Progenitor cell of endocrine pancreas (in vitro differentiated cells): ENCODE results near the gene SYNGR2. TPM values are rescaled to one million over a fixed set of nuclear protein-coding genes. Genes with fewer than 3 reads are reported as not detected.

ENCODE experiments used
- DNase-seq: peaks from one replicate; pipeline ENCODE4 v3.0.0; 2021; ENCODE audit warnings: low spot score; ENCODE audit not compliant: unreplicated experiment
- H3K27ac Mint-ChIP-seq: 2 replicates; pipeline ENCODE4 v1.8.0; 2021; ENCODE audit warnings: mild to moderate bottlenecking, moderate library complexity, mixed read lengths
- H3K27me3 Mint-ChIP-seq: 2 replicates; pipeline ENCODE4 v1.8.0; 2021; ENCODE audit warnings: mixed read lengths
- H3K36me3 Mint-ChIP-seq: 2 replicates; pipeline ENCODE4 v1.8.0; 2022; ENCODE audit warnings: mixed read lengths; ENCODE audit not compliant: insufficient read depth
- H3K4me1 Mint-ChIP-seq: 2 replicates; pipeline ENCODE4 v1.8.0; 2021; ENCODE audit warnings: low read depth, mixed read lengths
- H3K4me3 Mint-ChIP-seq: 2 replicates; pipeline ENCODE4 v1.8.0; 2021; ENCODE audit warnings: low read depth, mild to moderate bottlenecking, moderate library complexity, mixed read lengths
- H3K9me3 Mint-ChIP-seq: 2 replicates; pipeline ENCODE4 v1.8.0; 2021; ENCODE audit warnings: low read depth, mixed read lengths
- CTCF ChIP-seq: fragments of 200-600 bp; sonication (generic); IDR thresholded peaks from one replicate; pipeline ENCODE4 v1.5.0; 2021; ENCODE audit warnings: antibody characterized with exemption, mild to moderate bottlenecking; ENCODE audit not compliant: unreplicated experiment
- total RNA-seq: library from RNA; stranded (reverse); gene quantifications from 2 replicates; pipeline ENCODE4 v1.2.1, GENCODE V29; 2021

Gene SYNGR2
- total RNA-seq, 1 donor from 2014 or later = 51.5 TPM

DNA sequence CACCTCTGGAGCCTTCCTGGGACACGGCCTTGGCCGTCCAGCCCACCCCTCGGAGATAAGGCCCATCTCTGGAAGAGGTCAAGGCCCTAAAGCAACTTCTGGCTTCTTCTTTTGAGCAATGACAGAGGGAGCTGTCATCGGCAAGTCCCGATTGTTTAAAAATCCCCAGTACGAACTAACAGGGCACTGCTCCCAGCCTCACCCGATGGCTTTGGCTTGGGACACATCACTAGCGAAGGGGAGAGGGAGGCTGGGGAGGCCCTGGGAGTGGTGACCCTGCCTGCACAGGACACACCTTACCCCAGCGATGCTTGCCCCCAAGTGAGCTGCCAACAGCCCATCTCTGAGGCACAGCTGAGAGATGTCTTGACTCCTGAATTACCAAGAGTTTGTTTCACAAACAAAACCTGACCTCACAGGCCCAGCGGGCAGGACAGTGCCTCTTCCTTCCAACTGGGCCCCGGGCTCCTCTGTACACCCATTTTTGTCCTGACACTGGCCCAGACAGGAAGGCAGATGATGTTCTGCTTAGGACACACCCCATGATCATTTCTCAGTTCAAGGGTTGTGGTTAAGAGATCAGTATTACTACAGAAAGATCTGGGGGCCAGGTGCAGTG is 4.8 kb downstream of the SYNGR2 start:
- Mint-ChIP-seq H3K4me1 (no peaks in the 10 kb centered on the region), H3K9me3 (no peaks in the 10 kb centered on the region), H3K4me3 (no peak overlapping the region), H3K27ac (no peak overlapping the region), H3K36me3 (peaks cover 5% of the 10 kb centered on the region), H3K27me3 (no peaks in the 10 kb centered on the region)
- no peak for DNase-seq
- TF ChIP-seq CTCF = no peak

DNA sequence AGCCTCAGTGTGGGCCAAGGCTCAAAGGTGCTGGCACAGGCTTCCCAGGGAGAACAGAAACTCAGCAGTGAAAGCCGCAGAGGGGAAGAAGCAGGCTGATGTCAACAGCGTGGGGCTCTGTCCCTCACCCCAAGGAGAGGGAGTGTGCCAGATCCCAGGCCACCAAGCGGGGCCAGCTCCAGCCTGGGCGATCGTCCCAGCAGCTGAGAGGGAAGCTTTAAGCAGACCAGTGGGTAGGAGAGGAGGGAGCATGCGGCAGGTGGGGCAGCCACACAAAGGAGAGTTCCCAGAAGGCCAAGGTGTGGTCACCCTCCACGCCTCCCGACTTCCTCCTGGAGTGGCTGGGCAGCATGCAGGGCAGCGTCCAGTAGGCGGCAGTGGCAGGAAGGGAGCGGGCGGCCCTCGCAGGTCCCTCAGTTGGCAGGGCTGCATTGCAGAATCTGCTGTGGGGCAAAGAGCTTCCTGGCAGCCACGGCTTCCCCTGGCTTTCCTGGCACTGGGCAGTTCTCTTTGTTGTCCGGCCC is 6.0 kb downstream of the SYNGR2 start:
- Mint-ChIP-seq H3K27me3 (no peaks in the 10 kb centered on the region), H3K27ac (no peak overlapping the region)

GRCh38 chr17:78174870-78175642 is 6.7 kb downstream of the SYNGR2 start:
- H3K4me3 Mint-ChIP-seq = no peak overlapping the region
- peak; percentile 22 for TF ChIP-seq CTCF
- no peak overlapping the region for H3K27ac Mint-ChIP-seq
- peaks cover 5% of the 10 kb centered on the region for H3K36me3 Mint-ChIP-seq
- no peak for DNase-seq
- no peaks in the 10 kb centered on the region for H3K27me3 Mint-ChIP-seq
- H3K9me3 Mint-ChIP-seq = no peaks in the 10 kb centered on the region
- H3K4me1 Mint-ChIP-seq = no peaks in the 10 kb centered on the region

More for the DNA sequence above, 6.0 kb downstream of the SYNGR2 start:
- DNase-seq = no peak
- no peak for TF ChIP-seq CTCF
- H3K36me3 Mint-ChIP-seq = peaks cover 5% of the 10 kb centered on the region
- no peaks in the 10 kb centered on the region for H3K4me1 Mint-ChIP-seq
- H3K9me3 Mint-ChIP-seq = no peaks in the 10 kb centered on the region
- no peak overlapping the region for H3K4me3 Mint-ChIP-seq

GRCh38 chr17:78175643-78175981 is 7.2 kb downstream of the SYNGR2 start:
- no peaks in the 10 kb centered on the region for H3K27me3 Mint-ChIP-seq
- no peak for DNase-seq
- no peaks in the 10 kb centered on the region for H3K4me1 Mint-ChIP-seq
- H3K27ac Mint-ChIP-seq = no peak overlapping the region
- peaks cover 8% of the 10 kb centered on the region for H3K36me3 Mint-ChIP-seq
- H3K4me3 Mint-ChIP-seq = no peak overlapping the region
- H3K9me3 Mint-ChIP-seq = no peaks in the 10 kb centered on the region
- no peak for TF ChIP-seq CTCF

GRCh38 chr17:78176548-78177025 is 8.2 kb downstream of the SYNGR2 start:
- DNase-seq = peak; percentile 74
- H3K27me3 Mint-ChIP-seq = no peaks in the 10 kb centered on the region
- H3K27ac Mint-ChIP-seq = peak overlapping the region; percentile 13
- peak; percentile 94 for TF ChIP-seq CTCF
- no peaks in the 10 kb centered on the region for H3K4me1 Mint-ChIP-seq
- no peak overlapping the region for H3K4me3 Mint-ChIP-seq
- no peaks in the 10 kb centered on the region for H3K9me3 Mint-ChIP-seq
- peaks cover 9% of the 10 kb centered on the region for H3K36me3 Mint-ChIP-seq
